KMS-11 (cell line): ENCODE measurements around the gene RFX8.
"Not testable (repeated sequence)": the region's sequence is repeated elsewhere in the genome, so short reads cannot be mapped to it uniquely, and the experiment has no call there.

Source experiments
- H2AFZ ChIP-seq: fragments of 200-600 bp; sonication (generic); 2 replicates; pipeline ENCODE4 v1.6.1; 2016; ENCODE audit warnings: antibody characterized with exemption, mixed run types, low read depth
- H3K27ac ChIP-seq: fragments of 200-600 bp; sonication (generic); 2 replicates; pipeline ENCODE4 v1.6.1; 2016; ENCODE audit warnings: mild to moderate bottlenecking, mixed run types
- H3K27me3 ChIP-seq: fragments of 200-600 bp; sonication (generic); 2 replicates; pipeline ENCODE4 v1.6.1; 2017; ENCODE audit warnings: mild to moderate bottlenecking, low read depth, mixed run types, moderate library complexity; ENCODE audit not compliant: insufficient read depth
- H3K36me3 ChIP-seq: fragments of 200-600 bp; sonication (generic); 2 replicates; pipeline ENCODE4 v1.6.1; 2017; ENCODE audit warnings: mild to moderate bottlenecking, mixed run types; ENCODE audit not compliant: insufficient read depth
- H3K4me1 ChIP-seq: fragments of 200-600 bp; sonication (generic); 2 replicates; pipeline ENCODE4 v1.6.1; 2016; ENCODE audit warnings: mild to moderate bottlenecking, low read depth, mixed run types; ENCODE audit not compliant: poor library complexity, severe bottlenecking
- H3K4me2 ChIP-seq: fragments of 200-600 bp; sonication (generic); 2 replicates; pipeline ENCODE4 v1.7.0; 2016; ENCODE audit warnings: mild to moderate bottlenecking, mixed run types
- H3K4me3 ChIP-seq: fragments of 200-600 bp; sonication (generic); IDR thresholded peaks from 2 replicates; pipeline ENCODE4 v1.6.1; 2017; ENCODE audit warnings: low read depth, low read length, mixed read lengths; ENCODE audit not compliant: insufficient read depth
- H3K79me2 ChIP-seq: fragments of 200-600 bp; sonication (generic); 2 replicates; pipeline ENCODE4 v1.6.1; 2016; ENCODE audit warnings: low read depth, mixed run types; ENCODE audit not compliant: insufficient read depth
- H3K9ac ChIP-seq: fragments of 200-600 bp; sonication (generic); 2 replicates; pipeline ENCODE4 v1.6.1; 2016; ENCODE audit warnings: mild to moderate bottlenecking, mixed run types
- H4K20me1 ChIP-seq: fragments of 200-600 bp; sonication (generic); 2 replicates; pipeline ENCODE4 v1.6.1; 2016; ENCODE audit warnings: mild to moderate bottlenecking, mixed run types; ENCODE audit not compliant: insufficient read depth
- CTCF ChIP-seq: fragments of 200-600 bp; sonication (generic); conservative IDR thresholded peaks from 2 replicates; pipeline ENCODE4 v1.6.1; 2017; ENCODE audit warnings: low read depth, mild to moderate bottlenecking, antibody characterized with exemption, low read length, moderate library complexity, mixed read lengths

RFX8 gene

GRCh38 chr2:101439716-101440115 lies 35.2 kb downstream of the RFX8 start:
- no peak for TF ChIP-seq CTCF
- Histone ChIP-seq H4K20me1 (no peaks in the 10 kb centered on the region), H3K27me3 (no peaks in the 10 kb centered on the region), H3K4me3 (no peak overlapping the region), H3K27ac (no peak overlapping the region), H2AFZ (no peak overlapping the region), H3K4me1 (no peaks in the 10 kb centered on the region), H3K9ac (no peak overlapping the region), H3K79me2 (no peaks in the 10 kb centered on the region), H3K4me2 (no peak overlapping the region), H3K36me3 (no peaks in the 10 kb centered on the region)

GRCh38 chr2:101438555-101438954 lies 36.4 kb downstream of the RFX8 start:
- H3K4me2 ChIP-seq, H3K79me2 ChIP-seq, H3K27me3 ChIP-seq, H4K20me1 ChIP-seq, H3K27ac ChIP-seq, H3K4me1 ChIP-seq, H3K4me3 ChIP-seq, H3K36me3 ChIP-seq, H3K9ac ChIP-seq, H2AFZ ChIP-seq: not testable (repeated sequence)

GRCh38 chr2:101435001-101435862 lies 39.7 kb downstream of the RFX8 start:
- no peak for TF ChIP-seq CTCF
- H2AFZ ChIP-seq: no peak overlapping the region
- H3K27me3 ChIP-seq: no peaks in the 10 kb centered on the region
- no peaks in the 10 kb centered on the region for H3K79me2 ChIP-seq
- H3K36me3 ChIP-seq: no peaks in the 10 kb centered on the region
- no peaks in the 10 kb centered on the region for H4K20me1 ChIP-seq
- H3K27ac ChIP-seq: no peak overlapping the region
- H3K4me3 ChIP-seq: no peak overlapping the region
- H3K4me1 ChIP-seq: no peaks in the 10 kb centered on the region
- no peak overlapping the region for H3K4me2 ChIP-seq
- no peak overlapping the region for H3K9ac ChIP-seq

- H3K4me1 ChIP-seq: no peaks in the 10 kb centered on the region
- no peak overlapping the region for H3K9ac ChIP-seq
- H2AFZ ChIP-seq: no peak overlapping the region
- no peak for TF ChIP-seq CTCF
- no peaks in the 10 kb centered on the region for H3K79me2 ChIP-seq
- no peaks in the 10 kb centered on the region for H3K36me3 ChIP-seq
- H3K4me3 ChIP-seq: no peak overlapping the region
- no peak overlapping the region for H3K4me2 ChIP-seq
- no peak overlapping the region for H3K27ac ChIP-seq
- H4K20me1 ChIP-seq: no peaks in the 10 kb centered on the region
- H3K27me3 ChIP-seq: no peaks in the 10 kb centered on the region
Observed at GRCh38 chr2:101433465-101433864, 41.4 kb downstream of the RFX8 start.
